HL-60/S4 treated with retinoic acid at 250 ng/mL for 4 days and 3 days (cell line): ENCODE results near the gene FTO.

Experiments
- in situ Hi-C: fragments of 300-500 bp; cut with MboI; formaldehyde crosslinking; loops from 2 replicates; pipeline ENCODE4 v1.7.0; 2022; ENCODE audit warnings: low sequenced_read_pairs

FTO gene

DNA sequence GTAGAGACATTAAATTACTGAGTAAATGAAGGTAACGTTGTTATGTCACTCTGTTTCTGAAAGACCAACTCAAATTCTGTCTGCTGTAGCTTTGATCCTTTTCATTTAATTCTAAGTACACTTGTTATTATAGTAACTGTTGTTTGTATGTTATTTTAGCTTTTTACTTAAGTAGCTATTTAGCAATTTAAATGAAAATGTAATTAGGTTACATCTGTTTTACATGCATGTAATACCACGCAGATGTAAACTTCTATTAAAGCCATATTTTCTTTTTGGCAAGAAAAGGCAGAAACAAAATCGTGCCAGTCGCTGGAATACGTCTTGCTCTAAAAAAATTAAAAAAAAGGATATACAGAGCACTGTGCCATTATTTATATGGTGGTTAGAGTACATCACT lies 282.8 kb downstream of the FTO start:
- in situ Hi-C loops: no loop called here

DNA sequence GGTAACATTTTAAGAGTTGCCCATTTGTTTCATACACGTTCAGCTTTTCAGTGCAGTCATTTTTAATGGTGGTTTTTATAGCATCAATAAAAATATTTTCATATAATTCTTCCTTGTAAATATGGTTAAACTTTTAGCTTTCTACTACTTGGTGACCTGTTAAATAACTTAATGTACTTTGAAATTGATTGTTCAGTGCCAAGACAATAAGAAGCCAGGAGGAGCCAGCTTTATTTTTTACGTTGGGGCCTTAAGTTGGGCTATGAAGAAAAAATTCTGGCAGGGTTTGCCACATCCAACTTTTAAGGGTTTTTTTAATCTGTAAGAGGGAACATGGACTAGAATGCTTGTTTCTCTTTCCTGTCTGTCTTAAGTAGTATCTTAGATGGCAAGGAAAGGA lies 284.2 kb downstream of the FTO start:
- in situ Hi-C loops: no loop called here

DNA sequence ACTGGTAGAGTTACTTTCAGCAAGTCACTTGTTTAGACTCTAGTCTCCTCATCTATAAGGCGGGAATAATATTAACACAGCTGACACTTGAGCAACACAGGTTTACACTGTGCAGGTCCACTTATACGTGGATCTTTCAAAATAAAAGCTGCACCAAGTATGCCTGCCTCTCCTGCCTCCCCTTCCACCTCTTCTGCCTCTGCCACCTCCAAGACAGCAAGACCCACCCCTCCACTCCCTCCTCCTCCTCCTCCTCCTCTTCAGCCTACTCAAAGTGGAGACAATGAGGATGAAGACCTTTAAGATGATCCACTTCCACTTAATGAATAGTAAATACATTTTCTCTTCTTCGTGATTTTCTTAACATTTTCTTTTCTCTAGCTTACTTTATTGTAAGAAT lies 285.6 kb downstream of the FTO start:
- in situ Hi-C loops: no loop called here

DNA sequence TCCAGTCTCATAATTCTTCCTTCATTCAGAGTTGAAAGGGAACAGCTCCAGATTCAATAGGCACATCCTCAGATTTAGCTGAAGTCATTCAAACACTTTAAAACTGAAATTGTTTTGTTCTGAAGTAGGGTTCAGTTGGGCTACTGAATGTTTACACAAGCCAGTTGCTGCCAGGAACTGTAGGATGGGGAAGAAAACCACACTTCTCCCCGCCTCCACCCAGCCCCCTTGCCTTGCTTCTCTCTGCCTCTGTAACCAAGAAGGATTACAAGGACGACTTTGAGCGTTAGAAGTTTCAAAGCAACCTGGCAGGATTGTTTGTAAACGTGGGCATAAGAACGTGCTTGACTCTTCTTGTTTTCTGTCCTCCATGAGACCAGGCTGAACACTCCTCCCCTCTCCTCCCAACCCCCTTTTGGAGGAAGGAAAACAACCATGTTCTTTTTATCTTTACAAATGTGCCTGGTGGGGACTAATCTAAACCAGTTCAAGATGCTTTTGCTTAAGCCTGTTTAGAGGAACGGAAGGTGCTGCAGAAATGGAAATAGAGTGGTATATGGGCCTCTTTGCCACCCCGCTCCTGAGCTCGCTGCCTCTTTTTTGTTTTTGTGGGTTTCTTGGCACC lies 287.9 kb downstream of the FTO start:
- in situ Hi-C loops: no loop called here

DNA sequence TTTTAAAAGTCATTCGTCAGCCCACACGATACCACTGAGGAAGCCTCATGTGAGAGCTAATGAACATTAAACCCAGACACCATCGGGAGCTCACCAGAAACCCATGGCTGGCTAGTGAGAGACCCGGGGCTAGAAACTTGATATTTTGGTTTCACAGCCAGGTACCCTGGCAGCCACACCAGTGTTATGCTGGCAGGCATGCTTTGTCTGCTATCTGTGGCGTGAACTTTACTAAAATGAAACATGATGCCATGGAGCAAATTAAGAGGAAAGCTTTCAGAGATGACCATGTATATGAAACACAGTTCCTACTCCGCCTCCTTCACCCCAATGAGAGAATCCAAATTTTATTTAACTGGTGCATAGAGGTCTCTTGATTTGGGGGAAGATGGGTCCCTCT lies 291.4 kb downstream of the FTO start:
- in situ Hi-C loops: no loop called here

DNA sequence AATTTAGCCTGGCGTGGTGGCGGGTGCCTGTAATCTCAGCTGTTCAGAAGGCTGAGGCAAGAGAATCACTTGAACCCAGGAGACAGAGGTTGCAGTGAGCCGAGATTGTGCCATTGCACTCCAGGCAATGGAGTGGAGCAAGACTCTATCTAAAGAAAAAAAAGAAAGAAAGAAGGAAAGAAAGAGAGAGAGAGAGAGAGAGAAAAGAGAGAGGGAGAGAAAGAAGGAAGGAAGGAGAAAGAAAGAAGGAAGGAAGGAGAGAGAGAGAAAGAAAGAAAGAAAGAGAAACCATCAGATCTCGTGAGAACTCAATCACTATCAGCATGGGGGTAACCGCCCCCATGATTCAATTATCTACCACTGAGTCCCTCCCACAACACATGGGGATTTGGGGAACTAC lies 293.0 kb downstream of the FTO start:
- in situ Hi-C loops: no loop called here

DNA sequence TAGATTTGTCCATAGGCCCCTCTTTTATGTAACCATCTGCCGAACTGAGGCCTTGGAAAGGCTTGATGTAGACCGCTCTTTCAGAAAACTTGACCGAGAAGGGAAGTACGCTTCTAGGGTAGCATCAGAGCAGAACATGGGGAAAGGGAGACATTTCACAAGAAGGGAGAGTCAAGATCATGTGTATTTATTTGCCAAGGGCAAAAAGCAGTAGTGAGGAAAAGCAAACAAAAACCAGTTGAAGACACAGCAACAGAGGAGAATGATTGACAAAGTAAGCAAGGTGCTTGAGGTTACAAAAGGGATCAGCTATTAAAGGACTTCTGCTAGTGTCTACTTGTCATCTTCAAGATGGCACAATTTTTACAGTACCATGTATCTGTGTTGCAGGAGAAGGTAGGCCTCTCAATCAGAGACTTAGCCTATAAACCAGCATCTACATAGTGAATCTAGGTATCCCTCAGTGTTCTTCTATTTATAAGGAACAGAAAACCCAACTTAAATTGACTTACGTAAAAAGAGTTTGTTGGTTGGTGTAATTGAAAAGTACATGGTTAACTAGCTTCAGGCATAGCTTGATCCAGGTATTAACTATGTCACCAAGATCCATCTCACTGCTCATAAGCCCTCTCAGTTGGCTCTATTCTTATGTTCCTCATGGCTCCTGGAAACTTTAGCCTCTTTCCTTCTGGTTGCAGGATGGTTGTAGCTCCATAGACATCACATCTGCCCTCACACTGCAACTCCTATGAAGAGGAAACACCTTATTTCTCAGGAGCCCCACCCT lies 294.3 kb downstream of the FTO start:
- in situ Hi-C loops: no loop called here

DNA sequence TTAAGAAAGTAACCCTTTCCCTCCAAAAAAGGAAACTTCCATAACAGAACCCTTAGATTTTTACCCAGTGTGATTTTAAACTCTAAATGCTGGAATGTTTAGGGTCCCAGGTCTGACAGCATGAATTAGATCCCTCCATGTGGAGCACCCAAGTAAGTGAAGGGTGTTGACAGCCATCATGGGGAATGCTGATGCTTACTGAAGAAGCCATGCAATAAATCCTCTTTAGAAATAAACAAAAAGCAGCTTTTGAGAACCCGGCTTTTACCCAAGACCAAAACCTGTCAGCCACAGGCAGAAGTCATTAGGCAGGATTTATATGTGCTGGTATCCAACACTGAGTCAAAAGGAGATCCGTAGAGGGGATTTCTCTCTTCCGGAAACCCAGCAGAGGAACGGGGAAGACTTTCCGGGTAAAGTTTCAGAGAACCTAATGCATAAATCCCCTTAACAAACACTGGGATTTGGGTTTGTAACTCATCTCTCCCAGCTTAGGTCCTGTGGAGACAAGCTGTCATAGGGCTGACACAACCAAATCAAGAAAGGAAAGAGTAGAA lies 295.1 kb downstream of the FTO start:
- in situ Hi-C loops: no loop called here

DNA sequence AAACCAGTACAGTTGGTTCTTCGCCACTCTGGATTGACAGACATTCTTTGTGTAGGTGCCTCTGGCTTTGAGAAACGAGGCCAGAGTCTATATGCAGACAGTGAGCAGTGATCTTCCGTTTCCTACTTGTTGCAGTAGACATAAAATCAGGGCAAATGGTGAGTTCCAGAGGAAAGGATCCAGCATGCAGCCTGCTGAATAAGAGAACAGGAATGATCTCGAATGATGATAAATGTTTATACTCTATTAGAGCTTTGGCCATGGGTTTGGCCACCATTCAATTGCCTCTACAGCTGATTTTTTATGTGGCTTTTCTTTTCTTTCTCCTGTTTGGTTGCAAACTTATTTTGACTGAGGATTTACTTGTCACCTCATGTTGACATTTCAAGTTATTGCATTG lies 295.9 kb downstream of the FTO start:
- in situ Hi-C loops: no loop called here

DNA sequence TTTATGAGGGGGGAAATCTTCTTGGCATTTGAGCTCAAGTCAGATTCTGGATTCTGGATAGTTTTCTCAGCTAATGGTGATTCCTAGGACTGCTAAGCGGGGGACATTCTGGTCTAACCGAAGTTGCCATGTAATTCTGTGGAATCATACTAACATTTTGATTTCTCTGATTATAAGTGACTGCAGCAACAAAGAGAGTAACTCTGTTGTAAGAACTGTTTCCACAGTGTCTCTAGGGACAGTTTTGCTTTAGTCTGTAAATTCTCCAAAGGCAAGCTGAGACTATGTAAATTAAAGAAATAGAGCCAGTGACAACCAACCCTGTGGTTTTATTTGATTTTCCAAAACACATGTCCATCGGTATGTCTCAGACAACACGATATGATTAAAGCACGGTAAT lies 296.4 kb downstream of the FTO start:
- in situ Hi-C loops: no loop called here

DNA sequence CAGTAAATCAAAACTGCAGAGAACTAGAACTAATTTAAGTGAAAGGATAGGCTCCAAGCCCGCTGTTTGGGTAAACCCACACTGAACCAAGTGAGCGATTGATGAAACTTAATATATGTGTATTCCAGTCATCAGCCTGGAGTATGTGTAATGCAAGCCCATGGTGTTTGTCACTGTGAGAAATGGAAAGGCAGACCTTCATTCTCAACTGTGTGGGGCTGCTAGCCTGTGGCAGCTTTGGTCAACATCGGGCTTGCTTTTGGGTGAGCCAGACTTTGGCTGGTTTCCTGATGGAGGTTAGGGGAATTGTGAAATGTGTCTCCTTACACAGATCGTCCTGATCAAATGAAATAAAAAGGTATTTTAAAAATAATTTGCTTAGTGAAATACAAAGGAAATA lies 302.7 kb downstream of the FTO start:
- in situ Hi-C loops: no loop called here

DNA sequence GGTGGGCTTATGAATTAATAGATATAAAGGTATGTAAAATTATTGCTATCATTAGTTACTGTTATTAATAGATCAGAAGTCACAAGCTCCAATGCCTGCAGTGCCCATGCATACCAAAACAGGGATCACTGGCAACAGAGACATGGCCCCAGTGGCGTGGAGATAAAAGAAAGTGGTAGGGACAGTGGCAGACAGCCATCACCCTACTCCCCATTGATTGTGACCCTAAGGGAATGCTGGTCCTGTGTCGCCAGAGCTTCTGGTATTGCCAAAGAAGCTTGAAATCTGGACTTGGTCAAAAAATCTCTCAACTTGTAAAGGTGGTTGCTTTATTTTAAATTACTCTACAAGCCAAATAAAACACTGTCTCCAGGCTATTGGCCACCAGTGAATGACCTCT lies 303.5 kb downstream of the FTO start:
- in situ Hi-C loops: no loop called here

DNA sequence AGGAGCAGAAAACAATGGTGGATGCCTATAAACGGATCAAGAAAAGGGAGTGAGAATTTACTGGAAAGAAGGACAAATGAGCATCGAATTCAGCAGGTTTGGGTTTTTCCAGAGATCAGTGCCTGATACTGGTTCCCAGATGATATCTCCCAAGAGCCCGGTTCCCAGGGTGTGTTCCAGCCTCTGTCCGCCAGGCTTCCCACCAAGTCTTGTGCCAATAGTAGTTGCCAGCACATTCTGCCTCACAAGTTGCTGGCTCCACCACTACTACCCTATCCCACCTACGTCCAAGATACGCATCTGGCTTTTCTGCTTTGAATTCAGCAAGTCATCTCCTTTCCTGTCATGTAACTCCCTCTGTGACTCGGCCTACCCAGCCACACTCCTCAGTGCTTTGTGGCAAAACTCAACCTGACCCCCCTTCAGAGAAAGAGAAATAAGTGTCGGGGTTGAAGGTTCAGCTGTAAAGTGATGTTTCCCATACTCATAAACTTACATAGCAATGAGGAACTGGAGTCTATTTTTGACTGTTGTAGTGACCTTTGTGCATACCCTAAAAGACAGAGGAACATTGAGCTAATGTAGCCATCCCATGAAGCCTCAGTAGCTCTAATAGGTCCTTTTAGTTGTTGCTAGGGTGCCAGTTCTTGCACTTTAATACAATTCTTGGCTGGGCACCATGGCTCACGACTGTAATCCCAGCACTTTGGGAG lies 305.7 kb downstream of the FTO start:
- in situ Hi-C loops: no loop called here

DNA sequence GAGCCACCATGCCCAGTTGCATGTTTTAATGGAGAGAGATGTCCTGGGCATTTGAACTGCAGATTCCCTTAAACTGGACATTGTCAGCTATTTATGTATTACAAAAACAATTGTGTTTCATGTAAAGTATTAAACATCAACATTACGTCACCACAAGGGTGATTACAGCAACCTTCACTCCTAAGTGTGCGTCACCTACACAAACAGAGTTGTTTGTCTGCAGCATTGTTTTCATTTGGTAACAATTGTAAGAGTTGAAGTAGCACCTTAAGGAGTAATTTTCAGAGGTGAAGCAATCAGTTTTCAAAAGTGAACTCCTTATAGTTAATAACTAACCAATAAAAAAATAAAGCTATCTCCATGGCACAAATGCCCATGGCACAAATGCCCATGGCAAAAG lies 311.2 kb downstream of the FTO start:
- in situ Hi-C loops: no loop called here

DNA sequence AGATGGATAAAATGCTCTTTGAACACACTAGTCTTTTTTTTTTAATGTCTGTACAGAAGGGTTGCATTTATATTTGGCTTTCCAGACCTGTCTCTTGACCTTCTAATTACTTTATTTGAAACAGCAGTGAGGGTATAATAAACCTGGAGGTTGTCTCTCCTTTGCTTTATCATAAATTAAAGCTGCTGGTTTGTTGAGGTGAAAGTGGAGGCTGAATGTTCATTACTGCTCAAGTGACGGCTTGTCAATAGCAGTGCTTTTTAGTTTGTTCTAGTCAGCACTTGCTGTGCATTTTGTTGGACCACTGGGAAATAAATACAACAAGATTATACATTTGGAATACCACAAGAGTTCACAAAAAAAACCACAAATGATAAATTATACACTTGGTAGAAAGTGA lies 318.4 kb downstream of the FTO start:
- in situ Hi-C loops: no loop called here

DNA sequence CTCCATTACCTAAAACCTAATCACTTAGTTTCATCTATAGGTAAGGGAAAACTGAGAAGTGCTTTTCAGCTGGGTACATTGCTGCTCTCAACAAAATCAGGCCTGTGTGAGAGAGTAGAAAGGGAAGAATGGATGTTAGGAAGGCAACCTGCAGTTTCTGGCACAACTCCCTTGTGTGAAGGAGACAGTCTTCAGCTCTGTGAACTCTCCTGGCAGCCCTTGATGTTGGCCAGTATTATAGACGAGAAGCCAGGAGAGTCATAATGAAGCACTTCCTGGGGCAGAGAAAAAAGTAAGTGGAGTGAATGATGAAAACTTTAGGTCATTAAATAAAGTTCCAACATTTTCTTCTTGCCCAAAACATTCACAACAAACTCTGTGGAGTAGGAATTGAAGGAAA lies 322.5 kb downstream of the FTO start:
- in situ Hi-C loops: no loop called here

DNA sequence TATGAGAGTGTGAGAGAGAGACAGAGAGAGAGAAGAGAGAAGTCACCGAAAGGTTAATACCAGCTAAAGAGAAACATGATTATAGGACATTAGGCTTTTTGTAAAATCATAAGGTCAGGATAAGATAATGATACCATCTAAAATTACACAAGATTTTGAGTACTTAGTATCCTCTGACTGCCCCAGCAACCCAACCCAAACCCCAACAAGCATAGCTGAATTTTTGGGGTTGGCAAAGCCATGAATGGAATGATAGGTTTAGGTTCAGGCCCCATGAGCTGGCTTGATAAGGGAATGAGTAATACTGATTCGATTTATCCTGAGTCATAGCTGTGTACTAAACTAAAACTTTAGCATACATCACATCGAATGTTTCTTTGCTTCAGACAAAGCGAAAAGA lies 323.1 kb downstream of the FTO start:
- in situ Hi-C loops: no loop called here

DNA sequence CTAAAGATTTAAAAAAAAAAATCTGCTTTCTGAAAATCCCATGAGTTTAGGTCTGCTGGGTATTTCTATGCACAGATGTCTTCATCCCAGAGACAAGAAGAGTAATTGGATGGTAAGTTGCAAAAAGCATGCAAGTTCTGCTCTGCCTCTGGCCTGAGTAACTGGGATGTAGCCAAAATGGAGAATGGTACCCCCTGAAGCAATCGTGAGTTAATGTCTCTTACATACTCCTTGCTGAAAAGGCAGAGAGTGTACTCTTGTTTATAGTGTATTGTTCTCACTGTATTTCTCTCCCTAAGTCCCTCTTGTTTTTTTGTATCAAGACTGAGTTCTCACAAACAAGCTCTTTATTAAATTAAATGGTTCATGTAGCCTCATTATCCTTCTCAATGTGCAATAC lies 323.6 kb downstream of the FTO start:
- in situ Hi-C loops: no loop called here

DNA sequence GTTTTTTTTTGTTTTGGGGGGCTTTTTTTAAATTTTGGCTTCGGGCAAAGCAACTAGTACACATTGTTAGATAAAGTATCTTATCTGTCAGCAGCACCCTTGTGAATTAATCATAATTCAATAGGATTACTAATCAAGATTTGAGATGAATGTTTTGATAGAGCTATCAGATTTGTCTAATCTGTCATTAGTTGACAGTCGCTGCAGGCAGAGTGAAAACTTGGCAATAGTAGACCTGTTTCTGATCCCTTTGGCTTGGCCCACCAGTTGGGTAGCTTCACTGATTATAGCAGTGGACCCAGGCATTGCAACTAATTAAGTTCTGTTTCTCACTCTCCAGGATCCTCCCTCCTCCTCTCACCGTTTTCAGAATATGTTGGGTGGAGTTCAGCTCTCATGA lies 324.0 kb downstream of the FTO start:
- in situ Hi-C loops: no loop called here

DNA sequence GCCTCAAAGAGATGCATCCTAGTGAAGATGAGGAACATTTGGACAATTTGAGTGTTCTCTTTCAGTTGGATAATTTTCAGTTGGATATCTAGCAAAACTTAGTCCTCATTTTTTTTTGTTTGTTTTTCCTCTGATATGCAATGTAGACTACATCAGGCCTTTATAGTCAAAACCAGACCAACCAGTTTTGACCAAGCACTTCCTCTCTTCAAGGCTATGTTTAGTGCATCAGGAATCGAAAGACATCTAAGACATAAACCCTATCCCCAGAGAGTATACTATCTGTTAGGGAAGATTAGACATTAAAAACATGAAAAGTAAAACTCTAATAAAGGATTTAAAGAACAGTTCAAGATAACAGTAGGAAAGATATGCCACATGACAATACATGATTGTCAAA lies 326.5 kb downstream of the FTO start:
- in situ Hi-C loops: no loop called here

DNA sequence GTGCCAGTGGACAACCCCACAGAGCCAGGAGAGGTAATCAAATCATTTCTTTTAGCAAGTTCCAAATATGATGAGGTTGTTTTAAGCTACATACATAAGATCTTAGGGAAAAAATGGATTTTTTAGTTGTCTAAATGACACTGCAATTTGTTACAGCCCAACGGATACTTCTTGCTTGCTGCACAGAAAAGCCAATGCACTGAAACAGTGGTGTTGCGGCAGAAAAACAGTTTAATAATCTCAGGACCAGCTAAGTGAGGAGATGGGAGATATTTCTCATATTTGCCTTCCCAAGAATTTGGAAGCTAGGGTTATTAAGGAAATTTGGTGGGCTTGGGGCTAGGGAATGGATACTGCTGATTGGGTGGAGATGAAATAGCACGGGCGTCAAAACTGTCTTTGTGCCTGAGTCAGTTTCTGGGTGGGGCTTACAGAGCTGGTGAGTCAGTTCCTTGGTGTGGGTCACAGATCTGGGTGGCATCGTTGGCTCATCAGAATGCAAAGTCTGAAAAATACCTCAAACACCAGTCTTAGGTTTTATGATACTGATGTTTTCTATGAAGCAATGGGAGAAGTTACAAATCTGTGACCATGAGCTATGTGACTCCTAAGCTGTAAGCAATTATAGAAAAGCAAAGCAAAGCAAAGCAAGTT lies 327.3 kb downstream of the FTO start:
- in situ Hi-C loops: no loop called here
